GM21528 (cell line): ENCODE measurements around the gene EXOSC7.
A peak's percentile ranks its signal among the peaks of the same experiment; 100 is the strongest.

Experiments
- ATAC-seq: cut with Tn5 transposase; IDR thresholded peaks from one replicate; pipeline ENCODE4 v1.9.1; 2021; ENCODE audit warnings: mild to moderate bottlenecking, moderate library complexity; ENCODE audit not compliant: unreplicated experiment, low FRiP score

EXOSC7 gene

GRCh38 chr3:45020534-45020933 is 44.5 kb downstream of the EXOSC7 start:
- ATAC-seq = no peak

GRCh38 chr3:45021524-45022297 is 45.7 kb downstream of the EXOSC7 start:
- no peak for ATAC-seq

- no peak for ATAC-seq
Observed at GRCh38 chr3:45023675-45024074, 47.6 kb downstream of the EXOSC7 start.

GRCh38 chr3:45024542-45025255 is 48.7 kb downstream of the EXOSC7 start:
- ATAC-seq = no peak

- ATAC-seq = no peak
Observed at GRCh38 chr3:45026038-45026437, 50.0 kb downstream of the EXOSC7 start, which contains the start of gene CLEC3B. TSS of gene CLEC3B (plus strand) at chr3:45026303. CDS start at chr3:45026363, 60 bp downstream.

GRCh38 chr3:45026957-45027356 is 50.9 kb downstream of the EXOSC7 start:
- ATAC-seq = no peak

GRCh38 chr3:45027441-45027840 is 51.4 kb downstream of the EXOSC7 start:
- ATAC-seq = no peak

- ATAC-seq = no peak
Observed at GRCh38 chr3:45029216-45029615, 53.2 kb downstream of the EXOSC7 start.

GRCh38 chr3:45029661-45030060 is 53.6 kb downstream of the EXOSC7 start:
- ATAC-seq = no peak

- no peak for ATAC-seq
Observed at GRCh38 chr3:45031531-45031930, 55.5 kb downstream of the EXOSC7 start.

GRCh38 chr3:45032113-45032512 is 56.1 kb downstream of the EXOSC7 start:
- ATAC-seq = no peak

GRCh38 chr3:45033791-45034190 is 57.7 kb downstream of the EXOSC7 start:
- no peak for ATAC-seq

GRCh38 chr3:45034612-45035252 is 58.7 kb downstream of the EXOSC7 start:
- no peak for ATAC-seq

GRCh38 chr3:45035441-45036301 is 59.6 kb downstream of the EXOSC7 start:
- no peak for ATAC-seq

- peak; percentile 82 for ATAC-seq
Observed at GRCh38 chr3:45037720-45038455, 61.8 kb downstream of the EXOSC7 start.

- no peak for ATAC-seq
Observed at GRCh38 chr3:45041666-45042065, 65.6 kb downstream of the EXOSC7 start.

GRCh38 chr3:45042162-45042561 is 66.1 kb downstream of the EXOSC7 start:
- no peak for ATAC-seq

- no peak for ATAC-seq
Observed at GRCh38 chr3:45043728-45044299, 67.8 kb downstream of the EXOSC7 start.

GRCh38 chr3:45048244-45048643 is 72.2 kb downstream of the EXOSC7 start:
- no peak for ATAC-seq
